ENCODE results near the gene ARHGEF12. TPM values are rescaled to one million over a fixed set of nuclear protein-coding genes. Genes with fewer than 3 reads are reported as not detected.

ARHGEF12 gene
- total and polyA plus RNA-seq, 2 experiments from 2014 or later, result 9.0 to 38.9 TPM

DNA sequence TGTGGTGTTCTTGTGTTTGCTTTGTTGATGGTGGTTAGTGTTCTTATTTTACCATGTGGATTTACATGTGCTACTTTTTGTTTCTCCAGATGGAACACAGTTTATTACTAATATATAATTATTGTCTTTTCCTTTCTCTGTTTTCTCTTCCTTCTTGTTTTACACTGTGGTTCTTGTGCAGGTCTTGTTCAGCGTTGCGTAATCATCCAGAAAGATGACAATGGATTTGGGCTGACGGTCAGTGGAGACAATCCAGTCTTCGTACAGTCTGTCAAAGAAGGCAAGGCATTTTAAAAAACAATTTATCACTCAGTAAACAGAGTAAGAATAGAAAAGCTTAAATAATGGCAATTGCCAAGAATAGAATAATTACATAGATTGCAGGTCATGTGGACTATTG, 84.4 kb downstream of the ARHGEF12 start:
- H3K4me1 ChIP-seq (ENCODE audit: insufficient read depth), result no peaks in the 10 kb centered on the region
- Mint-ChIP-seq H3K9me3 (no peaks in the 10 kb centered on the region), H3K36me3 (ENCODE audit: low read depth) (peaks cover 6% of the 10 kb centered on the region; the same call in 2 of the 3 replicates), H3K4me3 (no peak overlapping the region), H3K4me1 (no peaks in the 10 kb centered on the region), H3K27me3 (ENCODE audit: insufficient read depth, low read depth, poor library complexity) (peaks cover 4% of the 10 kb centered on the region), H3K27ac (no peak overlapping the region)
- DNase-seq (ENCODE audit: low spot score) (no peak), ATAC-seq (no peak)
- H3F3A ChIP-seq (replicated peaks; ENCODE audit: low read depth), result no peaks in the 10 kb centered on the region
- no peak overlapping the region for H3K4me3 ChIP-seq
- H3K27me3 ChIP-seq (ENCODE audit: insufficient read depth), result no peaks in the 10 kb centered on the region
- H2AFZ ChIP-seq, result no peak overlapping the region
- no peak overlapping the region for H3K4me2 ChIP-seq
- H3K36me3 ChIP-seq (ENCODE audit: insufficient read depth), result no peaks in the 10 kb centered on the region
- 0 out of 2 replicates have a peak, but pooled peaks cover 4% of the 10 kb centered on the region for H3K79me2 ChIP-seq (replicated peaks; ENCODE audit: insufficient read depth)
- TF ChIP-seq ZNF331 (CRISPR knock-in tag; IDR thresholded peaks at IDR 0.05; ENCODE audit: low read depth) (no peak), EZH2phosphoT487 (IDR thresholded peaks at IDR 0.05; ENCODE audit: unreplicated experiment) (no peak), STAT1 (IDR thresholded peaks at IDR 0.05; ENCODE audit: unreplicated experiment) (no peak)
- no peak overlapping the region for H3K27ac ChIP-seq (ENCODE audit: low read depth)
- no peaks in the 10 kb centered on the region for H3K9me2 ChIP-seq (ENCODE audit: insufficient read depth)
- H4K20me1 ChIP-seq (replicated peaks; ENCODE audit: insufficient read depth), result no peaks in the 10 kb centered on the region

- ATAC-seq, result no peak
- no peak overlapping the region for H3K4me2 ChIP-seq
- Mint-ChIP-seq H3K27me3 (ENCODE audit: insufficient read depth, low read depth, poor library complexity) (peaks cover 4% of the 10 kb centered on the region), H3K9me3 (no peaks in the 10 kb centered on the region), H3K36me3 (ENCODE audit: low read depth) (peaks cover under 1% of the 10 kb centered on the region; the same call in 1 of the 3 replicates), H3K4me1 (no peaks in the 10 kb centered on the region), H3K4me3 (no peak overlapping the region), H3K27ac (no peak overlapping the region)
- no peaks in the 10 kb centered on the region for H3F3A ChIP-seq (replicated peaks; ENCODE audit: low read depth)
- TF ChIP-seq EZH2 (IDR thresholded peaks at IDR 0.05; ENCODE audit: low read depth, unreplicated experiment), result no peak
- TF ChIP-seq NANOG (IDR thresholded peaks at IDR 0.05; ENCODE audit: borderline replicate concordance), result no peak
- no peak for TF ChIP-seq ZNF462 (CRISPR knock-in tag; IDR thresholded peaks at IDR 0.05)
- TF ChIP-seq, protein P1, sequence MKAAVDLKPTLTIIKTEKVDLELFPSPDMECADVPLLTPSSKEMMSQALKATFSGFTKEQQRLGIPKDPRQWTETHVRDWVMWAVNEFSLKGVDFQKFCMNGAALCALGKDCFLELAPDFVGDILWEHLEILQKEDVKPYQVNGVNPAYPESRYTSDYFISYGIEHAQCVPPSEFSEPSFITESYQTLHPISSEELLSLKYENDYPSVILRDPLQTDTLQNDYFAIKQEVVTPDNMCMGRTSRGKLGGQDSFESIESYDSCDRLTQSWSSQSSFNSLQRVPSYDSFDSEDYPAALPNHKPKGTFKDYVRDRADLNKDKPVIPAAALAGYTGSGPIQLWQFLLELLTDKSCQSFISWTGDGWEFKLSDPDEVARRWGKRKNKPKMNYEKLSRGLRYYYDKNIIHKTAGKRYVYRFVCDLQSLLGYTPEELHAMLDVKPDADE (IDR thresholded peaks at IDR 0.05), result no peak
- TF ChIP-seq POLR2AphosphoS5 (IDR thresholded peaks at IDR 0.05; ENCODE audit: low read depth), result no peak
- TF ChIP-seq STAT1 (IDR thresholded peaks at IDR 0.05; ENCODE audit: unreplicated experiment), result no peak
- no peak for TF ChIP-seq ZNF331 (CRISPR knock-in tag; IDR thresholded peaks at IDR 0.05; ENCODE audit: low read depth)
- H3K4me3 ChIP-seq, result no peak overlapping the region
- no peaks in the 10 kb centered on the region for H3K4me1 ChIP-seq (ENCODE audit: insufficient read depth)
- H2AFZ ChIP-seq, result no peak overlapping the region
- H3K27me3 ChIP-seq (ENCODE audit: insufficient read depth), result no peaks in the 10 kb centered on the region
- no peaks in the 10 kb centered on the region for H3K36me3 ChIP-seq (ENCODE audit: insufficient read depth)
- H3K27ac ChIP-seq (ENCODE audit: low read depth), result no peak overlapping the region
- no peaks in the 10 kb centered on the region for H3K9me2 ChIP-seq (ENCODE audit: insufficient read depth)
- no peaks in the 10 kb centered on the region for H4K20me1 ChIP-seq (replicated peaks; ENCODE audit: insufficient read depth)
- 0 out of 2 replicates have a peak, but pooled peaks cover under 1% of the 10 kb centered on the region for H3K79me2 ChIP-seq (replicated peaks; ENCODE audit: insufficient read depth)
- no peak for DNase-seq (ENCODE audit: low spot score)
Measured at GRCh38 chr11:120424185-120424969, 88.2 kb downstream of the ARHGEF12 start.
